Ishikawa (cell line): Measurements from ENCODE around the gene GNB3.

Source experiments
- CEBPB ChIP-seq: IDR thresholded peaks from 2 replicates; pipeline ENCODE4 v1.6.1; 2012
- CREB1 ChIP-seq: IDR thresholded peaks from 2 replicates; pipeline ENCODE4 v1.6.1; 2012; ENCODE audit warnings: low read depth
- EGR1 ChIP-seq: IDR thresholded peaks from 2 replicates; pipeline ENCODE4 v1.6.1; 2012
- EP300 ChIP-seq: IDR thresholded peaks from 2 replicates; pipeline ENCODE4 v1.6.1; 2012; ENCODE audit warnings: borderline replicate concordance
- FOXM1 ChIP-seq: IDR thresholded peaks from 2 replicates; pipeline ENCODE4 v1.6.1; 2012; ENCODE audit warnings: low read depth, borderline replicate concordance
- NFIC ChIP-seq: IDR thresholded peaks from 2 replicates; pipeline ENCODE4 v1.6.1; 2012
- RAD21 ChIP-seq: IDR thresholded peaks from 2 replicates; pipeline ENCODE4 v1.6.1; 2012; ENCODE audit warnings: low read depth
- TAF1 ChIP-seq: IDR thresholded peaks from 2 replicates; pipeline ENCODE4 v1.6.1; 2012; ENCODE audit warnings: low read depth, mild to moderate bottlenecking
- TCF12 ChIP-seq: IDR thresholded peaks from 2 replicates; pipeline ENCODE4 v1.6.1; 2012; ENCODE audit warnings: low read depth
- TEAD4 ChIP-seq: IDR thresholded peaks from 2 replicates; pipeline ENCODE4 v1.6.1; 2012
- YY1 ChIP-seq: IDR thresholded peaks from 2 replicates; pipeline ENCODE4 v1.6.1; 2012; ENCODE audit warnings: low read depth
- ZBTB7A ChIP-seq: IDR thresholded peaks from 2 replicates; pipeline ENCODE4 v1.6.1; 2012; ENCODE audit warnings: low read depth
- TF ChIP-seq, protein P1 (sequence below): IDR thresholded peaks from 2 replicates; pipeline ENCODE4 v1.6.1; 2012; ENCODE audit warnings: low read depth, mild to moderate bottlenecking
- TF ChIP-seq, protein P2 (sequence below): IDR thresholded peaks from 2 replicates; pipeline ENCODE4 v1.6.1; 2012
- TF ChIP-seq, protein P3 (sequence below): IDR thresholded peaks from 2 replicates; pipeline ENCODE4 v1.6.1; 2012

Gene GNB3

DNA sequence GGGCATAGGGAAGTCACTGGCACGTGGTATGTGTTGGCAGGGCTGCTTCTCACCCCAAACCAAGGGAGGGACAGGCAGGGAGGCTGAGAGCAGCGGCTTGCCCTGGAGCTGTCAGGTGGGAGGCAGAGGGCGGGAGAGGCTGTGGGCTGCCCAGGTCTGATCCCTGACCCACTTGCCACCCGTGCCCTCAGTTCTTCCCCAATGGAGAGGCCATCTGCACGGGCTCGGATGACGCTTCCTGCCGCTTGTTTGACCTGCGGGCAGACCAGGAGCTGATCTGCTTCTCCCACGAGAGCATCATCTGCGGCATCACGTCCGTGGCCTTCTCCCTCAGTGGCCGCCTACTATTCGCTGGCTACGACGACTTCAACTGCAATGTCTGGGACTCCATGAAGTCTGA is 4.7 kb downstream of the GNB3 start:
- TF ChIP-seq TEAD4 = no peak
- no peak for TF ChIP-seq NFIC
- no peak for TF ChIP-seq FOXM1
- TF ChIP-seq YY1 = no peak
- TF ChIP-seq TAF1 = no peak
- TF ChIP-seq TCF12 = no peak
- no peak for TF ChIP-seq RAD21
- TF ChIP-seq, protein P1, sequence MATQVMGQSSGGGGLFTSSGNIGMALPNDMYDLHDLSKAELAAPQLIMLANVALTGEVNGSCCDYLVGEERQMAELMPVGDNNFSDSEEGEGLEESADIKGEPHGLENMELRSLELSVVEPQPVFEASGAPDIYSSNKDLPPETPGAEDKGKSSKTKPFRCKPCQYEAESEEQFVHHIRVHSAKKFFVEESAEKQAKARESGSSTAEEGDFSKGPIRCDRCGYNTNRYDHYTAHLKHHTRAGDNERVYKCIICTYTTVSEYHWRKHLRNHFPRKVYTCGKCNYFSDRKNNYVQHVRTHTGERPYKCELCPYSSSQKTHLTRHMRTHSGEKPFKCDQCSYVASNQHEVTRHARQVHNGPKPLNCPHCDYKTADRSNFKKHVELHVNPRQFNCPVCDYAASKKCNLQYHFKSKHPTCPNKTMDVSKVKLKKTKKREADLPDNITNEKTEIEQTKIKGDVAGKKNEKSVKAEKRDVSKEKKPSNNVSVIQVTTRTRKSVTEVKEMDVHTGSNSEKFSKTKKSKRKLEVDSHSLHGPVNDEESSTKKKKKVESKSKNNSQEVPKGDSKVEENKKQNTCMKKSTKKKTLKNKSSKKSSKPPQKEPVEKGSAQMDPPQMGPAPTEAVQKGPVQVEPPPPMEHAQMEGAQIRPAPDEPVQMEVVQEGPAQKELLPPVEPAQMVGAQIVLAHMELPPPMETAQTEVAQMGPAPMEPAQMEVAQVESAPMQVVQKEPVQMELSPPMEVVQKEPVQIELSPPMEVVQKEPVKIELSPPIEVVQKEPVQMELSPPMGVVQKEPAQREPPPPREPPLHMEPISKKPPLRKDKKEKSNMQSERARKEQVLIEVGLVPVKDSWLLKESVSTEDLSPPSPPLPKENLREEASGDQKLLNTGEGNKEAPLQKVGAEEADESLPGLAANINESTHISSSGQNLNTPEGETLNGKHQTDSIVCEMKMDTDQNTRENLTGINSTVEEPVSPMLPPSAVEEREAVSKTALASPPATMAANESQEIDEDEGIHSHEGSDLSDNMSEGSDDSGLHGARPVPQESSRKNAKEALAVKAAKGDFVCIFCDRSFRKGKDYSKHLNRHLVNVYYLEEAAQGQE = no peak

DNA sequence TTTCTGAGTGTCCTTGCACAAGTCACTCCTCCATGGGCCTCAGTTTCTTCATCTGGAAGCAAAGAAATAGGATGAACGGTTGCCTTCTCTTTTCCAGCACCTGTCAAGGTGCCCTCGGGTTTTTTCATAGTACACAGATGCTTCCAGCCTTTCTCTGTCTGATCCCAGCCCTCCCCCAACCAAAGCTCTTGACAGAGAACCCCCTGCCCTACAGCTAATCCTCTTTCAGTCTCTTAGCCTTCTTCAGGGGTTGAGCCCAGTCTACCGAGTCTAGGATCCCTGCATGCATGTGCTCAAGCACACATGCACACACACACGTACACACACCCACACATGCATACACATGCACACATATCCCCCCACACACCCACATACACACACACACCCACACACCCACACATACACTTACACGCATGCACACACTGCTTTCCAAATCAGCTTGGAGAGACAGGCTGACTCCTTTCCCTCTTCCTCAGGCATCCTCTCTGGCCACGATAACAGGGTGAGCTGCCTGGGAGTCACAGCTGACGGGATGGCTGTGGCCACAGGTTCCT is 5.7 kb downstream of the GNB3 start:
- no peak for TF ChIP-seq EP300
- TF ChIP-seq, protein P1 = no peak
- no peak for TF ChIP-seq EGR1
- no peak for TF ChIP-seq YY1
- no peak for TF ChIP-seq TCF12
- TF ChIP-seq CREB1 = no peak
- TF ChIP-seq NFIC = no peak
- TF ChIP-seq, protein P2, sequence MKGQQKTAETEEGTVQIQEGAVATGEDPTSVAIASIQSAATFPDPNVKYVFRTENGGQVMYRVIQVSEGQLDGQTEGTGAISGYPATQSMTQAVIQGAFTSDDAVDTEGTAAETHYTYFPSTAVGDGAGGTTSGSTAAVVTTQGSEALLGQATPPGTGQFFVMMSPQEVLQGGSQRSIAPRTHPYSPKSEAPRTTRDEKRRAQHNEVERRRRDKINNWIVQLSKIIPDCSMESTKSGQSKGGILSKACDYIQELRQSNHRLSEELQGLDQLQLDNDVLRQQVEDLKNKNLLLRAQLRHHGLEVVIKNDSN = no peak
- no peak for TF ChIP-seq CEBPB
- TF ChIP-seq TAF1 = no peak

DNA sequence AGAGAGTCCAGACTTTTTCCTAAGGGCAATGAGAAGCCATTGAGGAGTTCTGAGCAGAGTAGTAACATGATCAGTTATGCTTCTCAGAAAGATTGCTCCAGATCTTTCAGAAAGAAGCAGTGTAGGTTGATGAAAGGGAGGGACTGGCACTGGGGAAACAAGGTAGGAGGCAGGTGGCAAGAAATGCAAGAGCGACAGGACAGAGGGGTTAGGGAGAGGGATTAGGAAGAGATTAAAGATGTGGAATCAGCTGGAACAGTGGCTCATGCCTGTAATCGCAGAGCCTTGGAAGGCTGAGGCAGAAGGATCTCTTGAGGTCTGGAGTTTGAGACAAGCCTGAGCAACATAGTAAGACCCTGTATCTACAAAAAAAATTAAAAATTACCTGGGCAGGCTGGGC is 7.0 kb downstream of the GNB3 start:
- TF ChIP-seq TAF1 = no peak

DNA sequence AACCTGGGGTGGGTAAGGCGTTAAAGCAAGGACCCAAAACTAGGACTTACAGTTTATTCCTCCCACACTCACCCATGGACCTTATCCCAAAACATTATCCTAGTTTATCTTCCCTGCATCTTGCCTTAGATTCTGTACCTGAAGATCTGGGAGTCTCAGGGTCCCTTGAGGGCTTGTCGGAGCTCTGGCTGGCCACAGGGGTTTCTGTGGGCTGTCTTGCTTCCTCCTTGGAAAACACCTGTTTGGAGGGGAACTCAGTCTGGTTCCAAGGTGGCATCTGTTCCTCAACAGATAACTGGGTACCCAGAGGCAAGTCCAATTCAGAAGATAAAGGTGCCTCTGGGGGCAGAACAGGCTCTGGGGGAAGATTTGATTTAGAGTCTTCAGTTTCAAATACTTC is 8.7 kb downstream of the GNB3 start:
- TF ChIP-seq EGR1 = no peak
- TF ChIP-seq, protein P3, sequence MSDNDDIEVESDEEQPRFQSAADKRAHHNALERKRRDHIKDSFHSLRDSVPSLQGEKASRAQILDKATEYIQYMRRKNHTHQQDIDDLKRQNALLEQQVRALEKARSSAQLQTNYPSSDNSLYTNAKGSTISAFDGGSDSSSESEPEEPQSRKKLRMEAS = no peak
- TF ChIP-seq NFIC = no peak

DNA sequence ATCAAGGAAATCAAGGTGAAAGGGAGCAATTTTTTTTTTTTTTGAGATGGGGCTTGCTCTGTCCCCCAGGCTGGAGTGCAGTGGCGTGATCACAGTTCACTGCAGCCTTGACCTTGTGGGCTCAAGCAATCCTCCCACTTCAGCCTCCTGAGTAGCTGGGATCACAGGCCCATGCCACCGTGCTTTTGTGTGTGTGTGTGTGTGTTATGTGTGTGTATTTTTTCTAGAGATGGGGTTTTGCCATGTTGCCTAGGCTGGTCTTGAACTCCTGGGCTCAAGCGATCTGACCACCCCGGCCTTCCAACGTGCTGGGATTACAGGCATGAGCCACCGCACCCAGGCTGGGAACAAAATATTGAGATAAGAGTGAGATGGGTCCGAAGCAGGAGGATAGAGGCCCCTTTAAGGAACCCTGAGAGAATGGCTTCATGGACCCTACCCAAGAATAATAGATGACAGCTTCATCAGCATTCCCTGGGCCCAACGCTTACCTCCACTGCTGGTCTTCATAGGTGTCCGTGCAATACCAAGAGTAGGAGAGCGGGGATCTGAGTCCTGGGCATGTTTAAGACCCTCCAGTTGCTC is 9.3 kb downstream of the GNB3 start:
- TF ChIP-seq, protein P3 = no peak
- TF ChIP-seq, protein P1 = no peak
- TF ChIP-seq EP300 = no peak
- no peak for TF ChIP-seq CEBPB
- TF ChIP-seq CREB1 = no peak
- no peak for TF ChIP-seq FOXM1
- TF ChIP-seq TCF12 = no peak
- TF ChIP-seq TEAD4 = no peak
- no peak for TF ChIP-seq NFIC
- no peak for TF ChIP-seq TAF1
- TF ChIP-seq, protein P2 = no peak
- TF ChIP-seq EGR1 = no peak
- no peak for TF ChIP-seq ZBTB7A
- TF ChIP-seq RAD21 = no peak
- TF ChIP-seq YY1 = no peak

DNA sequence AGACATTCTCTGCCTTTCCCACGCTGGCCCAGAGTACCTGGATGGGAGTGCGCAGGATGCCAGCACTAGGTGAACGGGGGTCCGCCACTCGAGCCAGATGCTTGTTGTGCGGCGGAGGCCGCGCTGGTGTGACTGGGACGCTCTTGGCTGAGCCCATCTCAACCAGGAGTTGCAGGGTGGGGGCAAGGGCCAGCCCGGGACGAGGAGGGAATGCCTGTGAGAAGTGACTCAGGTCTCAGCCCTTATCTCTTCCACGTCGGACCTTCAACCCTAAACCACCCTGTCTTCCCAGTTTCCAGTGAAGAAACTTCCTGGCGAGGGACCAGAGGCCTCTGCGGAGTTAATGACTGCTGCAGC is 10.0 kb downstream of the GNB3 start:
- TF ChIP-seq CEBPB (0 out of 2 replicates have a peak, but pooled peaks have one; percentile 1), CREB1 (no peak)
